ENCODE results near the gene PFN1.
A peak's percentile ranks its signal among the peaks of the same experiment; 100 is the strongest.

Gene PFN1

DNA sequence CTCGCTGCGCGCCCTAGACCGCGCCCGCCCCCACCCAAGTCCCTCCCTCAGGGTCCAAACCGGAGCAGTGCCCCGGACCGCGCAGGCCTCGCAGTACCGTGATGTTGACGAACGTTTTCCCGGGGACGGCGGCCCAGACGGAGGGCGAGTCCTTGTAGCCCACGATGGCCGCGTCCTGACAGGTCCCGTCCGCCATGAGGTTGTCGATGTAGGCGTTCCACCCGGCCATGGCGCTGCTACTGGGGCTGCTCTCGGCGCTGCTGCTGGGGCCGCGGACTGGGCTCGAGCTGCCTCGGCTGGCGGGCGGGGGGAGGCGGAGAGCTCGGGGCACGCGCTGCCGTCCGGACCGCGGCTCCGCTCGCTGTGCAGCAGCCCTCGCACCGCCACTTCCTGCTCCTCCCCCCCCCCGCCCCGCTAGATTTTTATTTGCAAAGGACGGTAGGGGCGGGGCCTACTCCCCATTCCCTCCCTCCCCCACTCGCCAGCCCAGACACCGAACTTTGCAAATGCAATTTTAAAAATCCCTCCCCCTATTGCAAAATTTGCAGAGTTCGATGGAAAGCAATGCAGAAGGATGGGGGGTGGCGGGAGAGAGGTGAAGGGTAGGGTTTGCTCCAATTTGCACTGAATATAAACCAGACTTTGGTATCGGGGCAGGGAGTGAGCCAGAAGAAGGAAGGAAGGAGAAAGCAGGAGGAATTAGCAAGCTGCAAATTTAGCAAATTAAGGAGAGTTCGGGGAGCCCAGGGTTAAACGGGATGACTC is at the start of gene PFN1:
Gene PFN1 (minus strand): TSS at position 365 of the 765 bp plus-strand sequence. CDS start 136 bp downstream, at position 229.
- DNase-seq (ENCODE audit: low read depth in 1 of 2, low spot score in 1 of 2): peak; percentile 78 to 80

DNA sequence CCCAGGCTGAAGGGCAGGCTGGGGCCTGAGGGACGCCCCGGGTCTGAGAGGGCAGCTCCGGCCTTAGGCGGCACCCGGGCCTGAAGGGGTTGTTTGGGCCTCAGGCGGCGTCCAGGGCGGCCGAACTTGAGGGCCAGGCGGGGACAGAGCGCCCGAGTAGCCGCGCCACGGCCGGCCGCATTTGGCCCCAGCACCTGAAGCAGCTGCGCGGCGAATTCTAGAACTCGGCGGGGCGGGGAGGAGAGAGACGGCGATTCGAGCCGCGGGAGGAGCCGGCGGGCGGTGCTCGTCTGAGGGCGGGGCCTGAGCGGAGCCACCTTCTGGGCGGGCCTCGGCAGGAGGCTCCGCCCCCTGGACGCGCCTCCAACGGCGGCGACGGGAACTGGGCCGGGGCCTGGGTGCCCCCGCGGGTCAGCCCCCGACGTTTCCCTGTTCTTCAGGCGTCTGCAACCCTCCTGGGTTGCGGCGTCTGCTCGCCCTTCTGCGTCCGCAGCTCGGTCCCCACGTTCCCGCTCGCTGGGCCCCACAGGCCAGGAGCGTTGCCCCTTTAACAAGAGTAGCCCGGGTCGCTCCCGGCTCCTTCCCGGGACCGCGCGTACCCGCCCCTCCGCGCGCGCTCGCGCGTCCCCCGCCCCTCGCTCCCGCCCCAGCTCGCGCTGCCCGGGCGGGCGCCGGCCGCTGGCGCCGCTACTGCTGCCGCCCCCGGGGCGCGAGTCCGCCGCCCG is 49.1 kb upstream of the PFN1 start, which contains the start of the genes INCA1 and KIF1C:
Gene INCA1 (minus strand): TSS at position 221 of the 725 bp plus-strand sequence. CDS start 3,085 bp downstream, outside the sequence.
Gene KIF1C (plus strand): TSS at position 649 of the 725 bp plus-strand sequence. CDS start 2,297 bp downstream, outside the sequence.
- DNase-seq (ENCODE audit: low read depth in 1 of 2, low spot score in 1 of 2): peak; percentile 84

DNA sequence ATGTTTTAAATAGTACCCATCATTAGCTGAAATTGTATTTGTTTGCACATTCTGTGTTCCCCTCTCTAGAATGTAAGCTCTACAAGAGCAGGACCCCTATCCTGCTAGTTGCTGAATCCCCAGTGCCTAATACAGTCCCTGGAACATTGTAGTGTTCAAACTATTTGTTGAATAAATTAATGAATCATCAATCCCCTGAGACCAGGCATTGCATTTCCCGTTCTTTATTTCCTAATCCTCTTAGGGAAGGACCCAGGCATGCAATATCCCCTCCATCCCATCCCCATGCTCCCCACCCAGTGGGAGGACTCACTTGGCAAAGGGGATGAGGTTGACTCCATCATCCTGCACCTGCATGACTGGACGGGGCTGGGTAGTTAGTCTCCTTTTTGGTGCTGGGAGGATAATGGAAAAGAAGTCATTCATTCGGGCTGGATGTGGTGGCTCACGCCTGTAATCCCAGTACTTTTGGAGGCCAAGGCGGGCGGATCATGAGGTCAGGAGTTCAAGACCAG is 45.8 kb upstream of the PFN1 start:
- no peak for DNase-seq (ENCODE audit: low read depth in 1 of 2, low spot score in 1 of 2)

DNA sequence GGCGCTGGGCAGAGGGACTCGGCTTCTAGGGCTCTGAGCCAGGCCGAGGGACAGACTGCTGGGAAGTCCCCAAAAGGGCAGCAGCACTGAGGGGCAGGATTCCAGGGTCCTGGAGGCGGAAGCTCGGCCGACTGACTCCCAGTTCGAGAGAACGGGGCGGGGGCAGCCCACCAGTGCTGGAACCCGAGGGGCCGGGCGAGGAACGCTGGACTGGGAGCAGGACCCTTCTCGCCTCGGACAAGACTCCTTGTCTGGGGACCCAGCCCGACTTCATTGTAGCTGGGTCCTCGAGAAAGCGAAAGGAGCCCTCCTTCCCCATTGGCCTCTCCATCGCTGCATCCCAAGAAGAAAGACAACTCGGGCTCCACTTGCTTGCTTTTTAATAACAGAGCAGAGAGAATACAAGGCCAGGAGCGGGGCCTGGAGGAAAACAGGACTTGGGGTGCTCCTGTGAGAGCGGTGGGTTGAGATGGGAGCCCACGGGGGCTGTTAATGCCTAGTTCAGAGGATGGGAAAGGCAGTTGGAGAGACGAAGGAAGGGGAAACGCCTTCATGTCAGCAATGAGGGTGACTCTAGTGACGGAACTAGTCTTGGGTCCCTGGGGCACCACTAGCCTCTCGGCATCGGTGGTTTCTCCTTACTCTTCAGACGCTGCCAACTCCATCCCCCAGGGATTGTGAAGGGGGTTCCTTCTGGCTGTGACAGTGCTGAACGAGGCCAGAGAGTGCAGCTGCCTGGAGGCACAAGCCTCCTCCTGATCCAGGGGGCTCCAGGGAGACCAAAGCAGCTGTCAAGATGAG is 39.6 kb upstream of the PFN1 start:
- no peak for DNase-seq (ENCODE audit: low read depth in 1 of 2, low spot score in 1 of 2)

DNA sequence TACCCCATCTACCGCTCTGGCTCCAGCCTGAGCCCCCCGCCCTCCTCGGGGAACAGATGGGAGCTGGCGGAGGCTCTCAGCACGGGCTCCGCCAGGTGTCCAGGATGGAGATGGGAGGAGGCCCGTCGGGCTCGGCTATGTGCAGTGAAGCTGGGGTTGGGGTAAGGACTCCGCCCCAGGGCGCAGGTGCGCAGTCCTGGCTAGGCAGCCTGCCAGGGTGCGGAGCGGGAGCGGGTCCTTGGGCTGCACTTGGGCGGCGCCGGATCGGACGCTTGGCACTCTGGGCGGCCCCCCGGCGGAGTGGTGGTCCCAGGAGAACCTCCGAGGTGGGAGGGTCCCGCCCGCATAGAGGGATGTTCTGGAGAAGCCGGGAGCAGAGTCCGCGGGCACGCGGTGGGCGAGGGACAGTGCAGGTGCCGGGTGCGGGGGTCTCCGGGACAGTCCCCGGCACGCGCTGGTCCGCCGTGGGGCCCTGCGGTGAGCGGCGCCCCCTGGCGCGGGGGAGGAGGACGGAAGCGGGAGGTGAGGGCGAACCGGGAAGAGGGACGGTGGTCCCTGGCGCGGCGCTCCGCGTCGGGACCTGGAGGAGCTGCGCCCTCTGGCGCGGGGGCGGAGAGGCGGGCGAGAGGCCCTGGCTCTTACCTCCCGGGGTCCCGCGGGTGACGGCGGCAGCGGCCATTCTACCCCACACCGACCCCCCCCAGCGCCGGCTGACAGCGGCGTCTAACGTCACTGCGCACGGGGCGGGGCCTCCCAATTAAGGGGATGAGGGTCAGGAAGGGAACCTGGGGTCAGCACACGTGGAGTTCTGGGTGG is 38.8 kb upstream of the PFN1 start, which contains the start of gene CAMTA2:
Gene CAMTA2 (minus strand): TSS at position 725 of the 816 bp plus-strand sequence. CDS start 1,453 bp downstream, outside the sequence.
- DNase-seq (ENCODE audit: low read depth in 1 of 2, low spot score in 1 of 2): peak; percentile 79 to 81

DNA sequence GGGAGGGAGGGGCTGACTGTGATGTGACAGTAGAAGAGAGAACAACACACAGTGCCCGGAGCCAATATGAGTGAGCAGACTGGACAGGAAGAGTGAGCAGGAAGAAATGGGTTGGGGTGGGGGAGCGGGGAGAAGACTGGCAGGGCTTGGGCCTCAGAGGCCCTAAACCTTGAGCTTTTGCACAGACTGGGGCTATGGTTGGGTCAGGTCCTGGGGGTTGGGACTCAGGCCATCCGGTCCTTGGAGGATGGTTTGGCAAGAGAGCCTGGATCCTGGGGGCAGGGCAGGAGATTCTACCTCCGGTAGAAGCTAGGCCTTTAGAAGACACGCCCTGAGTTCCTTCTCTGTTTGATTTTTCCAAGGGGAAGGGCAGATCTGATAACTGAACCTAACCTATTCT is 38.1 kb upstream of the PFN1 start:
- DNase-seq (ENCODE audit: low read depth in 1 of 2, low spot score in 1 of 2): no peak

DNA sequence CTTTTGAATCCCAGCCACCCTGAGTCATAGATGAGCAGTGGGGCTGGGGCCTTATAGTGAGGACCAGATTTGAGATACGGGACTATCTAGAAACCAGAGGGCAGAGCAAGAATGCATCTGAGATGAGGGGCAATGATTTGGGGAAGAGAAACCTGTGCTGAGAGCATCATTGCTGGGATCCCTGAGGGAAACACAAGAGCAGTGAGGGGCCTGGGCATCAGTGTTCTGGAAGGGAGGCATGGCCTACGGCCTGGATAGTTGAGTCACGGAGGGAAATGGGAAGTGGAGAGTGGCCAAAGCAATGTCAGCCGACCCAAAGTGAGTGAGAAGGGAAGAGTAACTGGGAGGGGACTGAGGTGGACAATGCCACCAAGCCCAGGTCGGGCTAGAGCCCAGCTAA is 34.0 kb upstream of the PFN1 start:
- no peak for DNase-seq (ENCODE audit: low read depth in 1 of 2, low spot score in 1 of 2)

DNA sequence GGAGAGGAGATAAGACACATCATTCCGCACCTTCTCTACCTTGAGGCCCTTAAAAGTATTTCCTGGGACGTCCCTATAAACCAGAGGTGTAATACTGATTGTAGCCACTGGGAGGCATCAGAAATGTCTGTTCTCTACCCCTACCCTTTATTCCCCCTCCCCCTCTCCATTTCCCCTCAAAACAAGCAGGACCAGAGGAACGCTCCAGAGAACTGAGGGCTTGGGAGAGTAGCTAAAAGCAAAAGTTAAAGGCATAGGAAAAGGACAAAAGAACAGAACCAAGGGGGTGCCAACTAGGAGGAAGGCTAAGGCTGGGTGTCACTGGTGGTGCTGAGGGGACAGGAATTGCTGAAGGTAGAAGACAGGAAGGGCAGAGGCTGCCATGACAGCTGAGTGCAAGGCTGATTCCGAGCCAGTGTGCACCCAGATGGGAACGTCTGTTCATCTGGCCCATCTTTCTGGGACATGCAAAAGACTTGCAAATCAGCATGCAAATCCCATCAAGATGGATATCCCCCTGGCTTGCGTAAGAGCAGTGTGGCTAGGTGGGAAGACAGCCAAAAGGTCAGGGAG is 32.4 kb upstream of the PFN1 start:
- DNase-seq (ENCODE audit: low read depth in 1 of 2, low spot score in 1 of 2): no peak

DNA sequence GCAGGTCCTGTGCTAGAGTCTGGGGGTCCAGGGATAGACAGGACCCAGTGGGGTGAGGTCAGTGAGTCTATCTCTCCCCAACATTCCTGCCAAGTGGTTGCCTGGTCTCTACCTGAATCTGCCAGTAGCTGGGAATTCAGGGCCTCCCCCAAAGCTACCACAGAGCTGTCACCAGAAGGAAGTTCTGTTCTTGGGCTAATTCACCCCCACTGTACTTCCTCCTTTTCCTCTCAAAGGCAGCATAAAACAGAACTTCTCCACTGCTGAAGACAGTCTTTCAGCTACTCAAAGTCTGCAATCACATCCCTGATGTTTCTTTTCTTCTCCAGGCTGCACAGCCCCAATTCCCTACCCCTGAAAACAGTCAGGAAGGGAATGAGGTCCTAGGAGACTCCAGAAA is 30.4 kb upstream of the PFN1 start:
- no peak for DNase-seq (ENCODE audit: low read depth in 1 of 2, low spot score in 1 of 2)

DNA sequence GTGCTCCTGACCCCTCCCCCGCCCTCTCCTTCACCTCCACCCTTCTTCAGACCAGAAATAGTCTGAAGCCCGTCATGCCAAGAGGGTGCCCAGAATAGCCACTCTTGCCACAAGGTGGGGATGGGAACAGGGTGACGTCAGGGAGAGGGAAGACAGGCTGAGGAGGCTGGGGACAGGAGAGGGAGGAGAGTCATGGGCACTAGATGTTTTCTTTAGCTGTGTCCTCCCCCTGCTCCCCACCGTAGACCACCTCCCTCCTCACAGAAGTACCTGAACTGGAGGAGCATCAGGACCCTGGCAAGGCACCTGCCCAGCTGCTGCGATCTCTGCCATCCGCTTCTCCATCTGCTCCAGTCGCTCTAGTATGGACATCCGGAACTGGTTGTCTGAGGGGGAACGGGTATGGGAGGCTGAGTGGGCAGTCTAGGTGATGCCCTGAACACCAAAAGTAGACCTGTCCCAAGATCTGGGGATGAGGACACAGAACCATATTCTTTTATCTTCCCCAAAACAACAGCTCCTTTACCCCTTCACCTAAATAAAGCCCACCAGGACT is 25.9 kb upstream of the PFN1 start:
- no peak for DNase-seq (ENCODE audit: low read depth in 1 of 2, low spot score in 1 of 2)

DNA sequence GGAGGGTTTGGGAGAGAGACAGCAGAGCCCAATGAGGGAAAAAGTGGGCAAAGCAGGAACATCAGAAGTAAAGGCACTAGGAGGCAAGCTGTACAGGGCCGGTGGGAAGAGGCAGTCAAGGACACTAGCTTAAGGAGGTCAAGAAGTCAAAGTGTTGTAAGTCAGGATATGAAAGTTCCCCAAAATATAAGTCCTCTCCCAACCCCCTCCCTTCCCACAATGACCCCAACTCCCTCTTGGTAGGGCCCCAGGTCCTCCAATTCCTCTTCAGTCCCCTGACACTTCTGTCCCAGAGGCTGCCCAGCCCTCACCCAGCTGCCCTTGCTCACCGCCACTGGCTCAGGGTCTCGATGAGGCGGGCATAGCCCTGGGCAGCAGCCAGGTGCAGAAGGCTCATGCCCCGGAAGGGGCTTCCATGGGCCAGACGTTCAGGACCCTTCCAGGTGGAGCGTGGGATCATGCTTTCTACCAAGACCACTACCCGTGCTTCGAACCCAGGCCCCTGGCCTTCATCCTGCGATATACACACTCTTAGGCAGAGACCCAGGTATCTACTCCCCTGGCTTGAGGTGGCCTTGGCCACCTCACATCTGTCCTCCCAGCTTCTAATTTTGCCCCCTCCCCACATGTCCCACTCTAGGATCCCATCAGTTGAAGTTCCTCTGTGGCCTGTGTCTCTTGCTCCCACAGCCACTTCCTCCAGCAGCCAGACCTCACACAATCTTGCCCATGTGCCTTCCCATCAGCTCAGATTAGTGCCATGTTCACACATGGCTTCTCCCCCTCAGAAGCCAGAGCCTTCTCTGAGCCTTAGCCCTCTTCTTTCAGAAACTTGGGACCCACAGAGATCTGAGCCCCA is 25.2 kb upstream of the PFN1 start:
- DNase-seq (ENCODE audit: low read depth in 1 of 2, low spot score in 1 of 2): no peak

DNA sequence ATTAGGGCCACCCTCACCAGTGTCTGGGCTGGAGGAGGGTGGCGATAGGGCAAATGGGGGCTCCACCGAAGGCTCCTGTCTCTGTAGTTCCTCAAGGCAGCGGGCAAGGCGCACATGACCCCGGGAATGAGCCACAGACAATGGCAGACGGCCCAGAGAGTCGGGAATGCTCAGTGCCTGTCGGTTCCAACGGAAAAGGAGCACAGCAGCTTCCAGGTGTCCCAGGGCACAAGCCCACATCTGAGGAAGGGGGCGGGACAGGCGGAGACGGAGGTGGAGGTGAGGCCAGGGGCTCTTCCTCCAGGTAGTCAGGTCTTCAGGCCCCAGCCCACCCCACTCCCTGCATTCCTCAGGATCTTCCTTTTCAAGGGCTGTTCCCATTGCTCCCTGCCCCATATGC is 24.4 kb upstream of the PFN1 start:
- DNase-seq (ENCODE audit: low read depth in 1 of 2, low spot score in 1 of 2): no peak

DNA sequence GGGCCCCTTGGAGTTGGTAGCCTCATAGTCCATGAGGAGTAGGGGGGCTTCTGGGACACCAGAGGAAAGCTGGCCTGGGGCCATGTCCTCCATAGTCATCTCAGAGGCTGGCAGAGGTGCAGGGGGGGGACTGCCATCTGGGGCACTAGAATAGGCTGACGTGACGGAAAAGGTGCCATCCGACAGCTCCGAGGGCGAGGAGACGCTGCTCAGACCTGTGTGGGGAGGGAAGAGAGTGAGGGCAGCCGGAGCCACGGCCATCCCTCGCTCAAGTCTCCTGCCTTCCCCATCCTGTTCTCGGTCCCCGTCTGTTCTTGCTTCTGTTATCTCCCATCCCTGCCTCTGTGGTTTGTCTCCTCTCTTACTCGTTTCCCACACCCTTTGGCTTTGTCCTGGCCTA is 24.0 kb upstream of the PFN1 start:
- DNase-seq (ENCODE audit: low read depth in 1 of 2, low spot score in 1 of 2): no peak

DNA sequence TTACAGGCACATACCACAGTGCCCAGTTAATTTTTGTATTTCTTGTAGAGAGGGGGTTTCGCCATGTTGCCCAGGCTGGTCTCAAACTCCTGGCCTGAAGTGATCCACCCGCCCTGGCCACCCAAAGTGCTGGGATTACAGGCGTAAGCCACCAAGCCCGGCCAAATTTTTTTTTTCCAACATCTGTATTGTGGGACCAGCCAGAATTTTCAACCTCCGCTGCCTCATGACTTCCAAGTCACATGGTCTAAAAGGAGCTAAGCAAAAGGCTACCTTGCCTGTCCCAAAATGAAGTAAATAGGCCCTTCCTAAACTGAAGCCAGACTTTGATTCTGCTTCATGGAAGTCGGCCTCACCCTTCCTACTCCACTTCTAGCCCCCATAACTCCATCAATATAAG is 23.5 kb upstream of the PFN1 start:
- DNase-seq (ENCODE audit: low read depth in 1 of 2, low spot score in 1 of 2): no peak

DNA sequence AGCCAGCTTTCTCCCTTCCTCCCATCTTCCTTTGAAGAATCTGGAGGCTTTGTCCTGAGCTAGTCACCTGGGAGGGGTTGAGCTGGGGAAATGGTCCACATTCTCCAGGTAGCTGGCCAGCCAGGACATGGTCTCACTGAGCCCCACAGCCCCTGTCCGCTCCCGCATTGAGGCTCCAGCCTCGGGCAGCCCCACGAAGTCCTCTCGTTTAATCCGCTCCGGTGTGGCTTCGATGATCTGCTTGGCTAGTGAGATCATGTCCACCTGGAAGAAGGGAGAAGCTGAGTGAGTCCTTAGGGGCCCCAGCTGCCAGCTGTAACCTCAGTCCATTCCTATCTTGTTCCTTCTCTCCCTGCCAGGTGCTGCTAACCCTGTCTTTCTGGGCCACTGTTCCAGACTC is 21.9 kb upstream of the PFN1 start:
- no peak for DNase-seq (ENCODE audit: low read depth in 1 of 2, low spot score in 1 of 2)

DNA sequence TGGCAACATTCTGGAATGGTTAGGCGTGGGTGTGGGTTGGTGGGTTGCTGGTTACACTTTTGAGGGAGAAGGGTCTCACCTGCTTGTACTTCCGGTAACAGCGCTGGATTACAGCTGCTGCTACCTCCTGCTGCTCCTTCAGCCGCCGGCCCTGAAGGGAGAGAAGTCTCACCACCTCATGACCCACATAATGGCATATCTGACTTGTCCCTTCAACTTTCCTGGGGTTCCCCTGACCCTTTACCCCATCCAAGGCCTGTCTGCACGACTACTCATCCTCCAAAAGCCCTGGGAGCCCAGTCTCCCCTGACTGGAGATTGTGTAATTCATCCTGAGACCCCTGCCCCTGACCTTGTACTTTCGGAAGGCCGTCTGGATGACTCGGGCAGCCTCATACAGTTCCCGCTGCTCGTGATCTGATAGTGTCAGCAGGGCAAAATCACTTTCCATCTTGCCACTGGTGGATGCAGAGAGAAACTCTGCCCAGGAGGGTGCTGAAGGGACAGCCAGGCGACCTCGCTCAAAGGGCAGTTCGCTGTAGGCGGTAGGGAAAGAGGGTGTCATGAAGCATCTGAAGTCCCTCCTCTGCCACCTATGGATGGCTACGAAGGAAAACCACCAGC is 21.3 kb upstream of the PFN1 start:
- no peak for DNase-seq (ENCODE audit: low read depth in 1 of 2, low spot score in 1 of 2)

DNA sequence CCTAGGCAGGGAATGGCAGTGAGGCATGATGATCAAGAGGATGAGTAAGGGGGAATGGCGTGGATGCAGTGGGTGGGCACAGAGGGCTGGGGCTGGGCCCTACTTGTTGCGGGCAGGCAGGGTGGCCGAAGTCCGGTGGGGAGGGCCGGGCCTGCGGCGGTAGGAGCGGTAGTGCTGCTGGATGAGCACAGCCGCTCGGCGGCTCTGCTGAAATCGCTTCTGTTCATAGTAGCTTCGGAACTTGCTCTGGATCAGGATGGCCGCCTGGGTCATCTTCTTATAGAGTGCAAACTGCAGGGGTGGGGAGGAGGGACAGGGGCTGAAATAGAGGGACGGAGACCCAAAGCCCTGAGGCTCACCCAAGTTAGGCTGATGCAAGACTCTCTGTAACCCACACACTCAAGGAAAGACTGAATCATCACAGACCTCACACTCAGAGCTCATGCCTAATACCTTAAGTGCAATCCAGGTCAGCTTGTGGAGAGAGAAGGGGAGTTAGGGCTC is 20.8 kb upstream of the PFN1 start:
- no peak for DNase-seq (ENCODE audit: low read depth in 1 of 2, low spot score in 1 of 2)

DNA sequence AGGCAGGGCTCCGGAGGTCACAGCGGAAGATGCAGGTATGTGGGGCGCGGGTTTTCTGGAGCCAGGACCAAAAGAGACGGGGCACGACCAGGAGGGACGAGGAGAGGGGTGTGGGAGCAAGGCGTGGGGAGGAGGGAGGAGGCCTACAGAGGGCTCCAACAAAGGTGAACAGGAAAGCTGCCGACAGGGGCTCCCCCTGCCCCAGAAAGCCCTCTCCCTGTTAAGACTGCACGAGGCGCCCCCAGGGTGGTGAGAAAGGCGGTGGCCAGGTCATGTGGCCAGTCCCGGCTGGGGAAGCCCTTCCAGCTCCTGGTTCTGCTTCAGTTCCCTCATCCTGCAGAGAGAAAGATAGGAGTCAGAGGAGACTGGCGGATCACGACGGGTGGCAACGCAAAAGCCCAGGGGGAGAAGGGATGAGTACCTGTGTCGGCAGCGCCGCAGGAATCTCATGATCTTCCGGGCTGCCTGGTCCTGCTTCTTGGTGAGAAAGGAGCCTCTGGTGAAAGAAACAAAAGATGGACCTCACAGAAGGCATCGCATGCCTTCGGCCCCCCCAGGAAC is 20.2 kb upstream of the PFN1 start:
- no peak for DNase-seq (ENCODE audit: low read depth in 1 of 2, low spot score in 1 of 2)

Measured in activated T-helper 1 cell treated with anti-CD3 and anti-CD28 coated beads, Interleukin-2, amount 50 U/mL, for 16 hours (primary cell).